DND-41 (cell line): ENCODE results near the gene IP6K2.

Source experiments
- ATAC-seq: fragments of 200-7000 bp; cut with Tn5 transposase; 3 replicates; pipeline ENCODE4 v1.9.1; 2021; ENCODE audit warnings: low read depth; ENCODE audit not compliant: insufficient read depth
- DNase-seq: peaks from one replicate; pipeline ENCODE4 v3.0.0-alpha.2; 2020
- H2AFZ ChIP-seq: 2 replicates; pipeline ENCODE4 v1.6.0; 2012; ENCODE audit warnings: low read depth, low read length
- H3K27ac ChIP-seq: 2 replicates; pipeline ENCODE4 v1.5.1; 2012; ENCODE audit warnings: low read length, inconsistent platforms
- H3K27me3 ChIP-seq: fragments of 200-600 bp; sonication (generic); 2 replicates; pipeline ENCODE4 v1.6.0; 2012; ENCODE audit warnings: low read length, mild to moderate bottlenecking, inconsistent platforms; ENCODE audit not compliant: insufficient read depth, poor library complexity
- H3K36me3 ChIP-seq: 2 replicates; pipeline ENCODE4 v1.5.1; 2012; ENCODE audit warnings: low read length, inconsistent platforms; ENCODE audit not compliant: insufficient read depth
- H3K4me1 ChIP-seq: 2 replicates; pipeline ENCODE4 v1.5.1; 2012; ENCODE audit warnings: mild to moderate bottlenecking, low read length; ENCODE audit not compliant: insufficient read depth
- H3K4me2 ChIP-seq: 2 replicates; pipeline ENCODE4 v1.6.0; 2012; ENCODE audit warnings: mild to moderate bottlenecking, moderate library complexity, low read length, inconsistent platforms; ENCODE audit not compliant: insufficient read depth
- H3K4me3 ChIP-seq, 2 experiments: fragments of 200-600 bp in 1 of 2; shearing (Covaris generic) in 1 of 2; 2 replicates each; pipeline ENCODE4 v1.5.1; 2012 to 2016; ENCODE audit warnings: inconsistent platforms in 2 of 2, low read length in 2 of 2, mild to moderate bottlenecking in 2 of 2, low read depth in 1 of 2, moderate library complexity in 1 of 2
- H3K79me2 ChIP-seq: 2 replicates; pipeline ENCODE4 v1.6.0; 2012; ENCODE audit warnings: low read length, inconsistent platforms; ENCODE audit not compliant: insufficient read depth
- H3K9ac ChIP-seq: 2 replicates; pipeline ENCODE4 v1.6.0; 2012; ENCODE audit warnings: low read depth, mild to moderate bottlenecking, inconsistent platforms, low read length, moderate library complexity
- H3K9me3 ChIP-seq: 2 replicates; pipeline ENCODE4 v1.5.1; 2012; ENCODE audit warnings: low read length, moderate library complexity, mild to moderate bottlenecking, inconsistent platforms; ENCODE audit not compliant: insufficient read depth, severe bottlenecking
- H4K20me1 ChIP-seq: 2 replicates; pipeline ENCODE4 v1.6.0; 2012; ENCODE audit warnings: low read length; ENCODE audit not compliant: insufficient read depth
- CTCF ChIP-seq: IDR thresholded peaks from 2 replicates; pipeline ENCODE4 v1.5.1; 2012; ENCODE audit warnings: borderline replicate concordance, low read length, moderate library complexity, mild to moderate bottlenecking; ENCODE audit not compliant: poor library complexity, severe bottlenecking; ENCODE audit errors: extremely low read depth
- EZH2 ChIP-seq: IDR thresholded peaks from 3 replicates; pipeline ENCODE4 v1.6.1; 2012; ENCODE audit warnings: borderline replicate concordance, low read depth, mild to moderate bottlenecking, moderate library complexity, low read length, inconsistent platforms; ENCODE audit not compliant: severe bottlenecking

The IP6K2 gene

GRCh38 chr3:48662145-48662752 lies 54.8 kb downstream of the IP6K2 start:
- TF ChIP-seq CTCF (no peak), EZH2 (no peak)
- H3K4me2 ChIP-seq = no peak overlapping the region
- no peaks in the 10 kb centered on the region for H3K9me3 ChIP-seq
- H2AFZ ChIP-seq = no peak overlapping the region
- no peak for ATAC-seq
- H3K27ac ChIP-seq = no peak overlapping the region
- no peaks in the 10 kb centered on the region for H3K79me2 ChIP-seq
- no peak for DNase-seq
- peaks cover 5% of the 10 kb centered on the region; the same call in 1 of the 2 replicates for H3K36me3 ChIP-seq
- H3K27me3 ChIP-seq = no peaks in the 10 kb centered on the region
- no peak overlapping the region for H3K9ac ChIP-seq
- no peaks in the 10 kb centered on the region for H3K4me1 ChIP-seq
- H4K20me1 ChIP-seq = no peaks in the 10 kb centered on the region
- no peak overlapping the region for H3K4me3 ChIP-seq

- Histone ChIP-seq H4K20me1 (no peaks in the 10 kb centered on the region), H3K9me3 (no peaks in the 10 kb centered on the region), H3K4me2 (no peak overlapping the region), H3K9ac (no peak overlapping the region), H3K36me3 (peaks cover 5% of the 10 kb centered on the region; the same call in 1 of the 2 replicates), H3K79me2 (no peaks in the 10 kb centered on the region), H3K27ac (no peak overlapping the region), H3K4me3 (no peak overlapping the region), H3K4me1 (no peaks in the 10 kb centered on the region), H2AFZ (no peak overlapping the region), H3K27me3 (no peaks in the 10 kb centered on the region)
- DNase-seq (peak; percentile 64), ATAC-seq (peak; percentile 70)
- TF ChIP-seq EZH2 = no peak
- no peak for TF ChIP-seq CTCF
Observed at GRCh38 chr3:48661501-48662144, 55.4 kb downstream of the IP6K2 start.

- Histone ChIP-seq H3K4me1 (no peaks in the 10 kb centered on the region), H3K9ac (no peak overlapping the region), H3K4me2 (no peak overlapping the region), H3K9me3 (no peaks in the 10 kb centered on the region), H3K27me3 (no peaks in the 10 kb centered on the region), H3K27ac (no peak overlapping the region), H2AFZ (no peak overlapping the region), H3K4me3 (no peak overlapping the region), H3K79me2 (no peaks in the 10 kb centered on the region), H3K36me3 (peaks cover 5% of the 10 kb centered on the region; the same call in 1 of the 2 replicates), H4K20me1 (no peaks in the 10 kb centered on the region)
- TF ChIP-seq CTCF (no peak), EZH2 (no peak)
- DNase-seq = no peak
- ATAC-seq = no peak
Observed at GRCh38 chr3:48660800-48661400, 56.1 kb downstream of the IP6K2 start.
